ENCODE results near the gene LIPC.

Gene LIPC

DNA sequence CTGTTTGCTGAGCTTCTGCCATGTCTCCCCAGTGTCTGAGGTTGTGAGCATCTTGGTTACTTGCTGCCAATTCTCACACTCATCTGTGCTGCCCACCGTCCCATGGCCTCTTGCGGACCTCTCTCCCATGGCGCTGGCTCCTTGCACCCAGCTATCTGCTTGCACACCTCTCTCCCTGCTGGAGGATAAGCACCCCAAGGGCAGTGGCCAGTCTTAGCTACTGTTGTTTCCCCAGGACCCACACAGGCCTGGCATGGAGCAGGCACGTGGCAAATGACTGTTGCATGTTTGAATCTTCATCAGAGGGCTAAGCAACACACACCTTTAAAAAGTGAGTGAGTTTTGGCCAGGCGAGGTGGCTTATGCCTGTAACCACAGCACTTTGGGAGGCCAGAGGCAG lies 14.7 kb downstream of the LIPC start:
- Histone ChIP-seq H3K4me3 (ENCODE audit: low read length) (no peak overlapping the region), H3K27ac (ENCODE audit: low read length) (no peak overlapping the region), H3K36me3 (ENCODE audit: control insufficient read depth, low read depth, low read length) (no peaks in the 10 kb centered on the region), H3K9me3 (ENCODE audit: control insufficient read depth, low read depth, low read length) (no peaks in the 10 kb centered on the region), H3K9ac (ENCODE audit: low read length) (no peak overlapping the region), H3K27me3 (ENCODE audit: control insufficient read depth, insufficient read depth, low read length) (no peaks in the 10 kb centered on the region), H3K4me1 (ENCODE audit: control insufficient read depth, low read depth, low read length) (peaks cover 4% of the 10 kb centered on the region)

DNA sequence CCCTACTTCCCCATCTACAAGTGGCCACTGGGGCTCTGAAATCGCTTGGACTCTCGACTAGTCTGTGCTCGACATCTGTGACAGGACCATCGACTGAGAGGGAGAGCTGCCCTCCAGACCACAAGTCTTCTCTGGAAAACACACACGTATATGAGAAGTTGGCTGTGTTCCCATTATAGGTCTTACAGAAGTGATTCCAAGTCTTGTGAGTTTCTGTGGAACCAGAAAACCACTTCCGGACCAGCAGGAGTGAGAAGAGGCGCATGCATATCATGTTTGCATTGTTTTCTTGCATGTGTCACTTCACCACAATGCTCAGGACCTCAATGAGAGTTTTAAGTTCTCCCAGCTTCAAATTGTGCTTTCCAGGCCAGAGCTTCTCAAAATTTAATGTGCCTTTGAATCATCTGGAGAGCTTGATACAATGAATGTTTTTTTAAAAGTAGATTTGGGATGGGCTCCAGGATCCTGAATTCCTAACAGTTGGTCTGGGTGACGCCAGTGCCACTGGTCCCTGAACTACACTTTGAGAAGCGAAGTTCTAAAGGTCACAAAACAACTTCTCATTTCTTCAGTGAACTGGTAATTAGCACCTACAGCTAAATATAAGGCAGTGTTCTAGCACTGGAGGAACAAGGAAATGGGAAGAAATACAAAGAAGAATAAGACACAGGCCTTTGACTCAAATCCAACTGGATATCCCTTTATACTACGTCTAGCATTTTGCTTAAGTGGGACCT lies 15.7 kb downstream of the LIPC start:
- Histone ChIP-seq H3K9ac (ENCODE audit: low read length) (no peak overlapping the region), H3K36me3 (ENCODE audit: control insufficient read depth, low read depth, low read length) (no peaks in the 10 kb centered on the region), H3K27ac (ENCODE audit: low read length) (no peak overlapping the region), H3K27me3 (ENCODE audit: control insufficient read depth, insufficient read depth, low read length) (no peaks in the 10 kb centered on the region), H3K4me1 (ENCODE audit: control insufficient read depth, low read depth, low read length) (peaks cover 4% of the 10 kb centered on the region), H3K4me3 (ENCODE audit: low read length) (no peak overlapping the region), H3K9me3 (ENCODE audit: control insufficient read depth, low read depth, low read length) (no peaks in the 10 kb centered on the region)

- peaks cover 4% of the 10 kb centered on the region for H3K4me1 ChIP-seq (ENCODE audit: control insufficient read depth, low read depth, low read length)
- no peak overlapping the region for H3K4me3 ChIP-seq (ENCODE audit: low read length)
- H3K36me3 ChIP-seq (ENCODE audit: control insufficient read depth, low read depth, low read length), result no peaks in the 10 kb centered on the region
- H3K27me3 ChIP-seq (ENCODE audit: control insufficient read depth, insufficient read depth, low read length), result no peaks in the 10 kb centered on the region
- H3K9ac ChIP-seq (ENCODE audit: low read length), result no peak overlapping the region
- no peak overlapping the region for H3K27ac ChIP-seq (ENCODE audit: low read length)
- no peaks in the 10 kb centered on the region for H3K9me3 ChIP-seq (ENCODE audit: control insufficient read depth, low read depth, low read length)
Observed at GRCh38 chr15:58448331-58448730, 16.5 kb downstream of the LIPC start.

DNA sequence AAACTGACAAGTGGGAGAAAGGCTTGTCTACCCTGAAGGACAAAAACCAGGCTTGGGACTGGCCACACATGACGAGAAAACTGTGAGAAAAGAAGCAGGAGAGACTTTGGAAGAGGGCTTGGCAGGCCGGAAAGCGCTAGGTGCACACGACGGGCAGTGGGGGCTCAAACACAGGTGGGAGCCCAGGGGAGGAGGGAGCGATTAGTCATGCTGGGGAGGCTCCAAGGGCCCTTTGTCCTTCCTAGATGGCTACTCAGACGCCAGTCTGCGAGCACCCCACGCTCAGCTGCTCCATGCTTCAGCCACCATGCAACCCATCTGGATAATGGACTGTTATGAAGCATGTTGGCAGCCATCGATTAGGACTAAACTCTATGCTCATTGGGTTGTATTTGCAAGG lies 17.1 kb downstream of the LIPC start:
- no peaks in the 10 kb centered on the region for H3K9me3 ChIP-seq (ENCODE audit: control insufficient read depth, low read depth, low read length)
- no peak overlapping the region for H3K9ac ChIP-seq (ENCODE audit: low read length)
- H3K4me3 ChIP-seq (ENCODE audit: low read length), result no peak overlapping the region
- H3K36me3 ChIP-seq (ENCODE audit: control insufficient read depth, low read depth, low read length), result no peaks in the 10 kb centered on the region
- H3K4me1 ChIP-seq (ENCODE audit: control insufficient read depth, low read depth, low read length), result peaks cover 4% of the 10 kb centered on the region
- H3K27me3 ChIP-seq (ENCODE audit: control insufficient read depth, insufficient read depth, low read length), result no peaks in the 10 kb centered on the region
- H3K27ac ChIP-seq (ENCODE audit: low read length), result no peak overlapping the region

- Histone ChIP-seq H3K36me3 (ENCODE audit: control insufficient read depth, low read depth, low read length) (no peaks in the 10 kb centered on the region), H3K9me3 (ENCODE audit: control insufficient read depth, low read depth, low read length) (no peaks in the 10 kb centered on the region), H3K4me1 (ENCODE audit: control insufficient read depth, low read depth, low read length) (no peaks in the 10 kb centered on the region), H3K4me3 (ENCODE audit: low read length) (no peak overlapping the region), H3K27ac (ENCODE audit: low read length) (no peak overlapping the region), H3K27me3 (ENCODE audit: control insufficient read depth, insufficient read depth, low read length) (no peaks in the 10 kb centered on the region), H3K9ac (ENCODE audit: low read length) (no peak overlapping the region)
Observed at GRCh38 chr15:58451826-58452225, 20.0 kb downstream of the LIPC start.

GRCh38 chr15:58452775-58453174 lies 21.0 kb downstream of the LIPC start:
- Histone ChIP-seq H3K27ac (ENCODE audit: low read length) (no peak overlapping the region), H3K4me3 (ENCODE audit: low read length) (no peak overlapping the region), H3K36me3 (ENCODE audit: control insufficient read depth, low read depth, low read length) (no peaks in the 10 kb centered on the region), H3K9ac (ENCODE audit: low read length) (no peak overlapping the region), H3K27me3 (ENCODE audit: control insufficient read depth, insufficient read depth, low read length) (no peaks in the 10 kb centered on the region), H3K4me1 (ENCODE audit: control insufficient read depth, low read depth, low read length) (no peaks in the 10 kb centered on the region), H3K9me3 (ENCODE audit: control insufficient read depth, low read depth, low read length) (no peaks in the 10 kb centered on the region)

DNA sequence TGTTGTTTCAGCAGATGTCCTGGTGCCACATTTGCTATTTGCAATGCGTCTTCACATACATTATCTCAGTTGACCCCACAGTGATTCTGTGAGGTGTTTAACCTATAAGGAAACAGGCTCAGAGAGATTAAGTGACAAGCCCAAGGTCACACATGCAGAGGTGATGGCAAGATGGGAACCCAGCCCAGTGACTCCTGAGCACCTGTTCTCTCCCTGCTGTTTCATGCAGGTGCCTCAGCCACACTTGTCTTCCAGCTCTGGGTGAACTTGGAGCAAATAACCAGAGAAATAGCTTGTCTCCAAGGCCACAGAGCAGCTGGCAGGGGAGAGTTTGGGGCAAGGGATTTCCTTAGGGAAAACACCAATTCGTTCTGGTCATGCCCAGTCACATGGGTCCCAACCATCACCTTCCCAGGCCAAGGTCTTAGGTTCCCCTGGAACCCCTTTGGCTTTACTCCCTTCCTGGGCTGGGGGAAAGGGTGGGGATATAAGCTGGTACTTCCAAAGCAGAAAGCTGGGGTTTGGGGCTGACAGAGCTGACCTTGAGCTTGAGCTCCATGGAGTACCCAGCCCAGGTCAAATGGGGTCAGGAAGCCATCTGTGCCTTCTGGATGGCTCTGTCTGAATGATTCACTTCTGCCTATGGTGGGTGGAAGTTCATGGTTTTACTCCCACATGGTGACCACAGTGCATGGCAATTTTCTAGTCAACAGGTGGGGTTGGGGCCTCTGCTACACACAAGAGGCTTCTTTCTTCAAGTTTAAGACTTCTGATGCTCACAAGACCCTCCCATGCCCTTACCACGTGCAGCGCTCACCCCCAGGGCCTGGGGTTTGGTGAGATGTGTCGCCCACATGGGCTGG lies 22.4 kb downstream of the LIPC start:
- Histone ChIP-seq H3K27me3 (ENCODE audit: control insufficient read depth, insufficient read depth, low read length) (no peaks in the 10 kb centered on the region), H3K4me1 (ENCODE audit: control insufficient read depth, low read depth, low read length) (no peaks in the 10 kb centered on the region), H3K27ac (ENCODE audit: low read length) (no peak overlapping the region), H3K36me3 (ENCODE audit: control insufficient read depth, low read depth, low read length) (no peaks in the 10 kb centered on the region), H3K4me3 (ENCODE audit: low read length) (no peak overlapping the region), H3K9me3 (ENCODE audit: control insufficient read depth, low read depth, low read length) (no peaks in the 10 kb centered on the region), H3K9ac (ENCODE audit: low read length) (no peak overlapping the region)

- H3K9me3 ChIP-seq (ENCODE audit: control insufficient read depth, low read depth, low read length), result no peaks in the 10 kb centered on the region
- no peaks in the 10 kb centered on the region for H3K4me1 ChIP-seq (ENCODE audit: control insufficient read depth, low read depth, low read length)
- no peak overlapping the region for H3K27ac ChIP-seq (ENCODE audit: low read length)
- no peak overlapping the region for H3K4me3 ChIP-seq (ENCODE audit: low read length)
- H3K9ac ChIP-seq (ENCODE audit: low read length), result no peak overlapping the region
- no peaks in the 10 kb centered on the region for H3K36me3 ChIP-seq (ENCODE audit: control insufficient read depth, low read depth, low read length)
- no peaks in the 10 kb centered on the region for H3K27me3 ChIP-seq (ENCODE audit: control insufficient read depth, insufficient read depth, low read length)
Observed at GRCh38 chr15:58454950-58455401, 23.2 kb downstream of the LIPC start.

DNA sequence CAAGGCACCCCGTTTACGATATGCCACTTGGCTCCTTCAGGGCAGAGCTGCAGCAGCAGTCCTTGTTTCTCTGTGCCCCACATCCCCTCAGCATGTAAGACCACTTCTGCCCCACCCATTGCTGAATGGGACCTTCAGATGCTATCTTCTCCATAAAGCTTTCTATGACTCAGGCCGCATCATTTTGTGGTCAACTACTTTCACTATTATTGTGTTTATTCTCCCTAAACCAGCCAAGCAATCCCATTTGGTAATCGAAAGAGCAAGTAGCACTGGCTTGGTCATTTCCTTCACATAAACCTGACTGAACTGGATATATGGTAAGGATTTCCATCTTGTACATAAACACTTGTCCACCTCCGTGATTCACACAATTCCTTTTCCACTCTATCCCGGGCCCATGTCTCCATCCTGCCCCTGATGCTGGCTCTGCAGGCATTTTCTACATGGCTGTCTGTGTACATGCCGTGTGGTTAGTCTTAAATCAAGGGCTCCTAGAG lies 25.7 kb downstream of the LIPC start:
- H3K4me1 ChIP-seq (ENCODE audit: control insufficient read depth, low read depth, low read length), result no peaks in the 10 kb centered on the region

DNA sequence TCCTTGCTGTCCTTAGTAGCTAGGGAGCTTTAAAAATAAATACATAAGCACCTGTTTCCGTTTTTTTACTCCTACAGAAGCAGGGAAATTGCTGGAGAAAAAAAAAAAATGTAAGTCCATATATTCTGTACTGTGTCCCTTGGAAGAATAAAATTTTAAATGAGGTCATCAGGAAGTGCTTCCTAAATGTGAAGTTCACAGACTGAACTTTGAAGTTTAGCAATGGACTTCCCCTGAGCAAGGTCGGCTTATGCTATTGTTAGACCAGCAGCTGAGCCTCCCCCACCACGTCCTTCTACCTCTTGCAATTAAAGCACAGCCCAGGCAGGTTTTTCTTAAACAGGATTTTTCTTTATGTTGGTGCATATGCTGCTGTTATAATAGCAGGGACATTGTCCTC lies 26.3 kb downstream of the LIPC start:
- no peak overlapping the region for H3K27ac ChIP-seq (ENCODE audit: low read length)
- no peaks in the 10 kb centered on the region for H3K27me3 ChIP-seq (ENCODE audit: control insufficient read depth, insufficient read depth, low read length)
- no peaks in the 10 kb centered on the region for H3K36me3 ChIP-seq (ENCODE audit: control insufficient read depth, low read depth, low read length)
- no peaks in the 10 kb centered on the region for H3K4me1 ChIP-seq (ENCODE audit: control insufficient read depth, low read depth, low read length)
- no peaks in the 10 kb centered on the region for H3K9me3 ChIP-seq (ENCODE audit: control insufficient read depth, low read depth, low read length)
- no peak overlapping the region for H3K4me3 ChIP-seq (ENCODE audit: low read length)
- no peak overlapping the region for H3K9ac ChIP-seq (ENCODE audit: low read length)

More for the DNA sequence above, 25.7 kb downstream of the LIPC start:
- Histone ChIP-seq H3K27me3 (ENCODE audit: control insufficient read depth, insufficient read depth, low read length) (no peaks in the 10 kb centered on the region), H3K9me3 (ENCODE audit: control insufficient read depth, low read depth, low read length) (no peaks in the 10 kb centered on the region), H3K27ac (ENCODE audit: low read length) (no peak overlapping the region), H3K36me3 (ENCODE audit: control insufficient read depth, low read depth, low read length) (no peaks in the 10 kb centered on the region), H3K4me3 (ENCODE audit: low read length) (no peak overlapping the region), H3K9ac (ENCODE audit: low read length) (no peak overlapping the region)

- no peaks in the 10 kb centered on the region for H3K9me3 ChIP-seq (ENCODE audit: control insufficient read depth, low read depth, low read length)
- H3K27me3 ChIP-seq (ENCODE audit: control insufficient read depth, insufficient read depth, low read length), result no peaks in the 10 kb centered on the region
- H3K36me3 ChIP-seq (ENCODE audit: control insufficient read depth, low read depth, low read length), result no peaks in the 10 kb centered on the region
- H3K4me3 ChIP-seq (ENCODE audit: low read length), result no peak overlapping the region
- H3K9ac ChIP-seq (ENCODE audit: low read length), result no peak overlapping the region
- no peak overlapping the region for H3K27ac ChIP-seq (ENCODE audit: low read length)
- no peaks in the 10 kb centered on the region for H3K4me1 ChIP-seq (ENCODE audit: control insufficient read depth, low read depth, low read length)
Observed at GRCh38 chr15:58459045-58459444, 27.3 kb downstream of the LIPC start.

All from iPS-18a (cell line).